GM12864 (cell line): ENCODE results near the gene NDUFS2.
"Not testable (repeated sequence)": the region's sequence is repeated elsewhere in the genome, so short reads cannot be mapped to it uniquely, and the experiment has no call there.

Experiments used
- DNase-seq: peaks from one replicate; pipeline ENCODE4 v3.0.0-alpha.2; 2011; ENCODE audit warnings: low read depth
- H3K4me3 ChIP-seq: 2 replicates; pipeline ENCODE4 v1.5.1; 2011; ENCODE audit warnings: mild to moderate bottlenecking, low read depth, low read length, control low read depth
- CTCF ChIP-seq: IDR thresholded peaks from 2 replicates; pipeline ENCODE4 v1.5.1; 2011; ENCODE audit warnings: low read depth, mild to moderate bottlenecking, moderate library complexity, low read length, control low read depth, inconsistent platforms; ENCODE audit errors: missing control alignments

NDUFS2 gene

GRCh38 chr1:161220002-161220401, 17.8 kb downstream of the NDUFS2 start:
- DNase-seq = no peak
- H3K4me3 ChIP-seq = no peak overlapping the region

GRCh38 chr1:161222175-161223019, 20.2 kb downstream of the NDUFS2 start:
- TF ChIP-seq CTCF = no peak
- H3K4me3 ChIP-seq = no peak overlapping the region
- no peak for DNase-seq

More at GRCh38 chr1:161220002-161220401, 17.8 kb downstream of the NDUFS2 start:
- no peak for TF ChIP-seq CTCF

- no peak overlapping the region for H3K4me3 ChIP-seq
- TF ChIP-seq CTCF = no peak
- no peak for DNase-seq
Measured at GRCh38 chr1:161223805-161224694, 21.9 kb downstream of the NDUFS2 start.

GRCh38 chr1:161224695-161225087, 22.5 kb downstream of the NDUFS2 start:
- DNase-seq, H3K4me3 ChIP-seq: not testable (repeated sequence)

GRCh38 chr1:161225178-161225533, 23.0 kb downstream of the NDUFS2 start:
- no peak overlapping the region; the same call in 1 of the 2 replicates for H3K4me3 ChIP-seq
- no peak for TF ChIP-seq CTCF
- no peak for DNase-seq

- TF ChIP-seq CTCF = peak; percentile 70
Measured at GRCh38 chr1:161225534-161226319, 23.6 kb downstream of the NDUFS2 start, which contains the start of gene TOMM40L. TSS of gene TOMM40L (plus strand) at chr1:161226060. CDS start at chr1:161226490, 430 bp downstream.

More at GRCh38 chr1:161225534-161226319, 23.6 kb downstream of the NDUFS2 start, which contains the start of gene TOMM40L:
- H3K4me3 ChIP-seq = peak within 1 kb of the TSS; percentile 64
- DNase-seq = peak; percentile 99
